ENCODE measurements around the gene LPAR5.
A peak's percentile ranks its signal among the peaks of the same experiment; 100 is the strongest.

The LPAR5 gene

GRCh38 chr12:6635856-6636531, at the start of gene LPAR5:
TSS of gene LPAR5 (minus strand) at chr12:6635959. CDS start at chr12:6621248, 14,711 bp downstream.
- DNase-seq (ENCODE audit: low spot score) (peak; percentile 85), FAIRE-seq (peak; percentile 87)

- no peak for FAIRE-seq
- DNase-seq (ENCODE audit: low spot score): peak; percentile 33
Observed at GRCh38 chr12:6684609-6685008, 48.9 kb upstream of the LPAR5 start.

DNA sequence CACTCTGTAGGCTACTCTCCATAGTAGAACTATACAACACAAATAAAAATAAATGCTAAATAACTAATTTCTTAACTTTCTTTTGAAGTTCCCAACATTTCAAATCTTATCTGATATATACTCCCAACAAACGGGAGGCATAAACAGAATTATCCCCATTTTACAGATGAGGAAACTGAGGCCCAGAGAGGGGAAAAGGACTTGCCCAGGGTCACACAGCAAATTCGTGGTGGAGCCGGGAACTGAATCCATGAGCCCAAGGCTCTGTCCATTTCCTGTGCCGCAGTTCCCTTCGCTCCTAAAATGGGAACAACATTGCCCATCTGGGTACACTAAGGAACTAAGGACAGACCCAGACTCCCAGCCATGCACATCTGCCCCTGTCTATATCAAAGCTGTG, 41.2 kb upstream of the LPAR5 start:
- FAIRE-seq (no peak), DNase-seq (ENCODE audit: low spot score) (no peak)

DNA sequence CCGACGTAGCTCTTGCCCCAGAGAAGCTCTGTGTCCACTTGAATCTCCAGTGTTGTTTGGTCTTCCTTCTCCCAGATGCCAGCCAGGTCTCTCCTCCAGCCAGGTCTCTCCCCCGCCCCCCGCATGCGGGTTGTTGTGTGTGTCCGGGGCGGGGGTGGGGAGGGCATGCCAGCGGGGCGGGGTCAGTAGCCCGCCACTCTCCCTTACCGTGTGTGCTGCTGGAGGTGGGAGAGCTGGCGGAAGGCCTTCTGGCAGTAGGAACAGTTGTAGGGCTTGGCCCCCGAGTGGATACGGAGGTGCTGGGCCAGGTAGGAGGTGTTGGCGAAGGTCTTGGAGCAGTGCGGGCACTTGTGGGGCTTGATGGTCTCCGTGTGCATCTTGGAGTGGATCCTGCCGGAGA, 36.4 kb upstream of the LPAR5 start:
- DNase-seq (ENCODE audit: low spot score) (no peak), FAIRE-seq (no peak)

DNA sequence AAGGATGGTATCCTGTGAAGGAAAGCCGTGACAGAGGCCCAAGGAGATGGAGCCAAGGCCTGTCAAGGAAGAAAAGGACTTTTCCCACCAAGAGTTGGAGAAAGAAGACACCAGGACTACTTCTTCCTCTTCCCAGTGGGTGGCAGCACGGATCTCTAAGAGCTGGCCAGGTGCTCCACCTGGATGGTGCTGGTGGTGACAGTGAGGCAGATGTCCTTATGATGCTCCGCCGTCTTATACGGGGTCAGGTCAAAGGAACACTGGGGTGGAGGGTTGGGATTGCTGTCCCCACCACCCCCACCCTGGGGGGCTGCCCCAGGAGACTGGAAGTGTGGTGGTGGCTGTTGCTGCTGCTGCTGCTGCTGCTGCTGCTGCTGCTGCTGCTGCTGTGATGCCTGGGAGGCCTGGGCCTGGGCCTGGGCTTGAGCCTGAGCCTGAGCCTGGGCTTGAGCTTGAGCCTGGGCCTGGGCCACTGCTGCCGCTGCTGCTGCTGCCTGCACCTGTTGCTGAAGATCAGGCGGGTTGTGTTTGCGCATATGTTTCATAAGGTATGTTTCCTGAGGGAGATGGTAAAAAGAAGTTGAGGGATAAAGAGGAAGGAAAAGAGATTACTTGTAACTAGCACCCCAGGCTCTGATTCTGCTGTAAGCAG, 31.9 kb upstream of the LPAR5 start:
- FAIRE-seq (no peak), DNase-seq (ENCODE audit: low spot score) (no peak)

DNA sequence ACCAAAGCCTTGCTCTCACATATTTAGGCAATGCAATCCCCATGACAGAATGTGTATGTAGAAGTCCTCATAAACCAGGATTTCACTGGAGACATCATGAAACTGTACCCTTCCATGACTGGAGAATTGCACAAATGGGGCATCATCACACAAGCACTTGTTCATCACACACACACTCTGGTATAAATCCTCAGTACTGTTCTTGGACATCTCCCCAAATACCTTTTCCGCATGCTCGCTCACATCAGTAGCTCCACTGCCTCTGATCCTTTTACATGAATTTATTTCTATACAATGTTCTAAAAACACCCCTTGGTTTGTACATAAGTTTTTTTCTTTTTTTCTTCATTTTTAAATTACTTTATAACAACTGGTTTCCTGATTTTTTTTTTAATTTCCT, 30.5 kb upstream of the LPAR5 start:
- no peak for DNase-seq (ENCODE audit: low spot score)
- FAIRE-seq: peak; percentile 13

DNA sequence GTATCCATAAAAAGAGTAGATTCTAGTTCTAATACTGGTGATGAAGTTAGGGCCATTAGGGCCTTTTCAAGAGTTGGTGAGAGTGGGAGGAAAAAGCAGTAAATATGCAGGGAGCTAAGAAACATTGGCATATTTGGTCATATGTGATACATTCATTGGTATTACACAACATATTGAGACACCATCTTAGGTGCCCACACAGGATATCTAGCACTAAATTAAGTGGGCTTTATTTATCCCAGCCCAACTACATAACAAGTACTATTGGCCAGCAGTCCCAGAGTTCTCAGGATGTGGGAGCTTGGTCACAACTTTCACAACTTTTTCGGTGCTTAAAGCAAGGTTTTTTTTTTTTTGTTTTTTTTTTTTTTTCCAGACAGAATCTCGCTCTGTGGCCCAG, 29.1 kb upstream of the LPAR5 start:
- FAIRE-seq (no peak), DNase-seq (ENCODE audit: low spot score) (no peak)

GRCh38 chr12:6662906-6663742, 27.4 kb upstream of the LPAR5 start, which contains the start of gene ING4:
TSS of gene ING4 (minus strand) at chr12:6663119. CDS start at chr12:6663101, 18 bp downstream.
- peak; percentile 96 for FAIRE-seq
- peak; percentile 99 for DNase-seq (ENCODE audit: low spot score)

GRCh38 chr12:6662602-6662905, 26.8 kb upstream of the LPAR5 start:
- DNase-seq (ENCODE audit: low spot score) (peak; percentile 72), FAIRE-seq (no peak)

- DNase-seq (ENCODE audit: low spot score) (no peak), FAIRE-seq (no peak)
Observed at GRCh38 chr12:6653987-6654386, 18.2 kb upstream of the LPAR5 start.

- DNase-seq (ENCODE audit: low spot score) (no peak), FAIRE-seq (no peak)
Observed at GRCh38 chr12:6653342-6653741, 17.6 kb upstream of the LPAR5 start.

- FAIRE-seq: no peak
- no peak for DNase-seq (ENCODE audit: low spot score)
Observed at GRCh38 chr12:6652391-6652790, 16.6 kb upstream of the LPAR5 start.

- no peak for DNase-seq (ENCODE audit: low spot score)
- FAIRE-seq: peak; percentile 9
Observed at GRCh38 chr12:6650832-6651231, 15.1 kb upstream of the LPAR5 start.

- FAIRE-seq (no peak), DNase-seq (ENCODE audit: low spot score) (no peak)
Observed at GRCh38 chr12:6647083-6647604, 11.4 kb upstream of the LPAR5 start, which contains the start of gene ACRBP. TSS of gene ACRBP (minus strand) at chr12:6647432. CDS start at chr12:6647366, 66 bp downstream.

DNA sequence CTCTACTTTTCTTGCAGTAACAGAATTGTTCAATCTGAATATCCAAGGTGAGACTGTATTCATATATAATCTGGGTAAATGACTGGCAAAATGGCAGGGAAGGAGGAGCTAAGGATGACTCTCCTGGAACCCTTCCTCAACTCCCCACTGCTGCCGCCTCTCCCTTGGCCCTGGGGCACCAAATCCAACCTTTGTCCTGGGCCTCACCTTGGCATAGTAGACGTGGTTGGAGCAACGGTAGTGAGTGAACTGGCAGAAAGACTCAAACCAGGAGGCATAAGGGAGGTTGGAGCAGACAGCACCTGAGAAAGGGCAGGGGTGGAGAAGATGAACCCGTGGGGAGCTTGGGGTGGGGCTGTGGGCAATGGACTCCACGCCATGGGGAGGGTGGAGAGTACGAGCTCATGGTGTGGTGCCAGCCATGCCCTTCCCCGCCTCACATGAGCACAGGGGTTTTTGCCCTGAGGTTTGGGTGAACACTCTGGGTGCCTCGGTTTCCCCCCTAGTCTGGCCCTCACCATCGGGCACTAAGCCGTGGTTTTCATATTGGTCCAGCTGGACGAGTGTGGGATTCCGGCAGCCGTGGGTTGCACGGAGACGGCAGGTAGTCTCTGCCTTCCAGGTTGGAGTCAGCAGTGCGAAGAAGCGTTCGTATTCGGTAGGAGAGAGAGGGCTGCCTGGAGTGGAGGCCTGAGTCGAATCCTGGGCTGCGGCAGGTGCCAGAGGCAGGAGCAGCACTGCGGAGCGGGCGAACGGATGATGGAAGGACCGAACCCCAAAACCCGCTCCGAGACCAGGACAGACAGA, 10.7 kb upstream of the LPAR5 start:
- no peak for FAIRE-seq

DNA sequence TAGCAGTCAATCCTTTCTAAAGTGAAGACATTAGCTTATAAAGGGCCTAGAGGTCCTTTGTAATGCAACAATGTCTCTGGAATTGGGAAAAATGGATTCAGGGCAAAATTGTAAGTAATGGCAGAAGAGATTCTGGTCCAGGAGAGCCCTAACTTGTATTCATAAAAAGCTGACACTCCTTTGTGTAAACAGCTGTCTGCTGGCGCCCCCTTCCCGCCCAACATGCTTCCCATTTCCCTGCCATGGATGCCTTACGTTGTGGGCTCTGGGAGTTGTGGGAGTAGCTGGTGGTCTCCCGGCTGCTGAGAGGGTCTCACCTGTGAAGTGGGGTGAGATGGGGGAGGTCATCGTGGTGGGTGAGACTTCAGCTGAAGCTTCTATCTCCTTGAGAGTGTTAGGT, 9.1 kb upstream of the LPAR5 start:
- DNase-seq (ENCODE audit: low spot score) (no peak), FAIRE-seq (no peak)

More for the DNA sequence above, 10.7 kb upstream of the LPAR5 start:
- no peak for DNase-seq (ENCODE audit: low spot score)

- no peak for FAIRE-seq
- DNase-seq (ENCODE audit: low spot score): no peak
Observed at GRCh38 chr12:6644257-6644596, 8.5 kb upstream of the LPAR5 start.

GRCh38 chr12:6643569-6644256, 8.0 kb upstream of the LPAR5 start:
- FAIRE-seq: no peak
- no peak for DNase-seq (ENCODE audit: low spot score)

- FAIRE-seq (no peak), DNase-seq (ENCODE audit: low spot score) (no peak)
Observed at GRCh38 chr12:6641131-6641530, 5.4 kb upstream of the LPAR5 start.

- DNase-seq (ENCODE audit: low spot score): no peak
- no peak for FAIRE-seq
Observed at GRCh38 chr12:6640497-6640896, 4.7 kb upstream of the LPAR5 start.
